HG03097 (cell line): Measurements from ENCODE around the gene PER2.

ENCODE experiments used
- ATAC-seq: cut with Tn5 transposase; IDR thresholded peaks from one replicate; pipeline ENCODE4 v1.9.1; 2021; ENCODE audit not compliant: unreplicated experiment, low FRiP score

The PER2 gene

GRCh38 chr2:238252766-238253630 lies 35.4 kb downstream of the PER2 start:
- ATAC-seq = no peak

- no peak for ATAC-seq
These were observed 36.4 kb downstream of the PER2 start for GRCh38 chr2:238251986-238252385.

GRCh38 chr2:238251331-238251730 lies 37.1 kb downstream of the PER2 start:
- no peak for ATAC-seq

- ATAC-seq = no peak
These were observed 37.5 kb downstream of the PER2 start for GRCh38 chr2:238250896-238251295.

GRCh38 chr2:238247841-238248453 lies 40.5 kb downstream of the PER2 start:
- ATAC-seq = no peak

- no peak for ATAC-seq
These were observed 41.2 kb downstream of the PER2 start for GRCh38 chr2:238247002-238247822.

GRCh38 chr2:238244151-238244550 lies 44.3 kb downstream of the PER2 start:
- ATAC-seq = no peak

- no peak for ATAC-seq
These were observed 44.8 kb downstream of the PER2 start for GRCh38 chr2:238243496-238244076.

- no peak for ATAC-seq
These were observed 45.5 kb downstream of the PER2 start for GRCh38 chr2:238242731-238243495.

GRCh38 chr2:238241970-238242369 lies 46.4 kb downstream of the PER2 start:
- ATAC-seq = no peak

- no peak for ATAC-seq
These were observed 47.4 kb downstream of the PER2 start for GRCh38 chr2:238240757-238241711.

- ATAC-seq = peak; percentile 66
These were observed 48.3 kb downstream of the PER2 start, which contains the start of gene HES6 for GRCh38 chr2:238239863-238240756. TSS of gene HES6 (minus strand) at chr2:238240038. CDS start at chr2:238239905, 133 bp downstream.

GRCh38 chr2:238239543-238239862 lies 48.9 kb downstream of the PER2 start:
- peak; percentile 5 for ATAC-seq

- no peak for ATAC-seq
These were observed 49.5 kb downstream of the PER2 start for GRCh38 chr2:238238766-238239542.

- no peak for ATAC-seq
These were observed 50.1 kb downstream of the PER2 start for GRCh38 chr2:238238311-238238765.

GRCh38 chr2:238237431-238238135 lies 50.8 kb downstream of the PER2 start:
- no peak for ATAC-seq

GRCh38 chr2:238236571-238236970 lies 51.8 kb downstream of the PER2 start:
- no peak for ATAC-seq
